CD14-positive monocyte (primary cell): Measurements from ENCODE around the gene MC5R. TPM values are rescaled to one million over a fixed set of nuclear protein-coding genes. Genes with fewer than 3 reads are reported as not detected.

Experiments used
- DNase-seq, 3 donors: peaks; one replicate each; pipeline ENCODE4 v3.0.0-alpha.2; 2011 to 2022
- H2AFZ ChIP-seq: 2 replicates; pipeline ENCODE4 v1.6.0; 2012; ENCODE audit warnings: mild to moderate bottlenecking, low read depth, low read length, inconsistent platforms; ENCODE audit not compliant: insufficient read depth, poor library complexity, severe bottlenecking
- H3K27ac ChIP-seq, 2 donors: 1 replicate in 1 of 2; 2 replicates in 1 of 2; pipeline ENCODE4 v1.5.1; 2012 to 2013; ENCODE audit warnings: low read length in 2 of 2, control low read depth in 1 of 2, inconsistent platforms in 1 of 2, low read depth in 1 of 2, mild to moderate bottlenecking in 1 of 2
- H3K27me3 ChIP-seq, 2 donors: one replicate each; pipeline versions ENCODE4 v1.6.0 to v1.6.1; 2011 to 2013; ENCODE audit warnings: low read length in 2 of 2; ENCODE audit not compliant: control insufficient read depth in 2 of 2, insufficient read depth in 2 of 2
- H3K36me3 ChIP-seq, 2 donors: replicated peaks in 1 of 2; 1 replicate in 1 of 2; 2 replicates in 1 of 2; pipeline versions ENCODE4 v1.5.1 to v1.6.1; 2012 to 2013; ENCODE audit warnings: low read length in 2 of 2, control low read depth in 1 of 2, inconsistent platforms in 1 of 2, mild to moderate bottlenecking in 1 of 2; ENCODE audit not compliant: insufficient read depth in 2 of 2, control insufficient read depth in 1 of 2
- H3K4me1 ChIP-seq, 2 donors: 1 replicate in 1 of 2; 2 replicates in 1 of 2; pipeline versions ENCODE4 v1.5.1 to v1.6.1; 2012 to 2013; ENCODE audit warnings: low read length in 2 of 2, control low read depth in 1 of 2, inconsistent platforms in 1 of 2, mild to moderate bottlenecking in 1 of 2, moderate library complexity in 1 of 2; ENCODE audit not compliant: insufficient read depth in 2 of 2, control insufficient read depth in 1 of 2
- H3K4me2 ChIP-seq: replicated peaks from 2 replicates; pipeline ENCODE3; 2012; ENCODE audit warnings: low read length, moderate library complexity, mild to moderate bottlenecking; ENCODE audit not compliant: poor library complexity, severe bottlenecking; ENCODE audit errors: extremely low read depth
- H3K4me3 ChIP-seq, 3 experiments: fragments of 200-600 bp in 1 of 3; sonication (generic) in 1 of 3; replicated peaks in 1 of 3; 1 replicate in 2 of 3; 2 replicates in 1 of 3; pipeline ENCODE4 v1.5.1; 2011 to 2013; ENCODE audit warnings: low read length in 3 of 3, mild to moderate bottlenecking in 3 of 3, control low read depth in 2 of 3, low read depth in 2 of 3, inconsistent platforms in 1 of 3, moderate library complexity in 1 of 3
- H3K79me2 ChIP-seq: 2 replicates; pipeline ENCODE4 v1.6.0; 2012; ENCODE audit warnings: mild to moderate bottlenecking, control low read depth, inconsistent platforms, low read length, moderate library complexity; ENCODE audit not compliant: insufficient read depth
- H3K9ac ChIP-seq: 2 replicates; pipeline ENCODE4 v1.6.0; 2017; ENCODE audit warnings: low read length, mild to moderate bottlenecking; ENCODE audit not compliant: insufficient read depth, poor library complexity, severe bottlenecking
- H3K9me3 ChIP-seq, 2 donors: replicated peaks in 1 of 2; 1 replicate in 1 of 2; 2 replicates in 1 of 2; pipeline versions ENCODE4 v1.5.1 to v1.6.1; 2012 to 2013; ENCODE audit warnings: low read length in 2 of 2, control low read depth in 1 of 2; ENCODE audit not compliant: control insufficient read depth in 1 of 2, insufficient read depth in 1 of 2
- H4K20me1 ChIP-seq: 2 replicates; pipeline ENCODE4 v1.6.0; 2012; ENCODE audit warnings: mild to moderate bottlenecking, low read length, control low read depth, moderate library complexity; ENCODE audit not compliant: insufficient read depth
- H3K27ac Mint-ChIP-seq, 7 donors: one replicate each; pipeline ENCODE4 v1.8.0; 2020; ENCODE audit warnings: mild to moderate bottlenecking in 7 of 7, mixed read lengths in 7 of 7, moderate library complexity in 6 of 7, inconsistent platforms in 2 of 7
- H3K27me3 Mint-ChIP-seq, 3 donors: one replicate each; pipeline ENCODE4 v1.8.0; 2021 to 2022; ENCODE audit warnings: low read depth in 3 of 3, mild to moderate bottlenecking in 3 of 3, mixed read lengths in 3 of 3, moderate library complexity in 3 of 3, inconsistent platforms in 1 of 3
- H3K36me3 Mint-ChIP-seq, 2 donors: one replicate each; pipeline ENCODE4 v1.8.0; 2020; ENCODE audit warnings: mixed read lengths in 2 of 2, inconsistent platforms in 1 of 2, mild to moderate bottlenecking in 1 of 2
- H3K4me1 Mint-ChIP-seq: one replicate; pipeline ENCODE4 v1.8.0; 2020; ENCODE audit warnings: mild to moderate bottlenecking, mixed read lengths
- H3K4me3 Mint-ChIP-seq, 2 donors: one replicate each; pipeline ENCODE4 v1.8.0; 2020; ENCODE audit warnings: mild to moderate bottlenecking in 2 of 2, mixed read lengths in 2 of 2, moderate library complexity in 1 of 2
- H3K9me3 Mint-ChIP-seq, 7 donors: one replicate each; pipeline ENCODE4 v1.8.0; 2020 to 2022; ENCODE audit warnings: mixed read lengths in 7 of 7, mild to moderate bottlenecking in 6 of 7, moderate library complexity in 6 of 7, inconsistent platforms in 2 of 7
- CTCF ChIP-seq: fragments of 200-600 bp; IDR thresholded peaks from one replicate; pipeline ENCODE4 v1.8.0; 2022; ENCODE audit warnings: antibody characterized with exemption, mild to moderate bottlenecking
- WGBS: methylation state at CpG from one replicate; pipeline ENCODE4 v1.1.5; 2013; ENCODE audit warnings: missing lambda C conversion rate; ENCODE audit not compliant: insufficient coverage; 5-methylcytosine and 5-hydroxymethylcytosine counted together
- intact Hi-C, 2 donors: fragments of 100-400 bp; cut with micrococcal nuclease; formaldehyde crosslinking; loops; one replicate each; pipeline versions ENCODE4 v1.15.0 to v1.15.1; 2023
- polyA minus RNA-seq: library from RNA; depleted of rRNA, polyadenylated mRNA; stranded (reverse); fragments of >200 nt; gene quantifications from 2 replicates; pipeline ENCODE4 v1.2.3, GENCODE V29; 2012
- polyA plus RNA-seq, 3 donors: library from polyadenylated mRNA; depleted of rRNA in 1 of 3; unstranded in 2 of 3; stranded (reverse) in 1 of 3; fragments of 300-500 nt in 2 of 3; fragments of >200 nt in 1 of 3; fragmentation: Illumina TruSeq in 2 of 3; gene quantifications; 1 replicate in 2 of 3; 2 replicates in 1 of 3; pipeline ENCODE4 v1.2.3, GENCODE V29; 2012 to 2021
- total RNA-seq, 12 experiments: library from RNA in 1 of 12; stranded (reverse) in 1 of 12; fragments of 120-200 nt in 1 of 12; gene quantifications; one replicate each; pipeline ENCODE4 v1.2.4 and lab custom pipeline; 2013 to 2026; ENCODE audit warnings: mixed read lengths in 6 of 12, inconsistent platforms in 1 of 12

Gene MC5R
- not detected for total RNA-seq (2013)
- polyA plus RNA-seq (under 1 TPM in 2 of 3 donors, not detected in 1; 0.12 to 0.13 TPM), polyA minus RNA-seq (not detected in 2 replicates), total RNA-seq (lab: John Stamatoyannopoulos, UW) (0 to 0.45 (median 0) reads per million in 11 experiments)

GRCh38 chr18:13823707-13824395, at the start of gene MC5R:
Gene MC5R (plus strand): TSS chr18:13824149. CDS start chr18:13825766, 1,617 bp downstream.
- no peaks in the 10 kb centered on the region for H3K79me2 ChIP-seq
- peaks cover 0 to 3% (median 0%) of the 10 kb centered on the region in 7 donors for H3K9me3 Mint-ChIP-seq
- peaks cover 19 to 26% (median 24%) of the 10 kb centered on the region in 3 donors for H3K27me3 Mint-ChIP-seq
- TF ChIP-seq CTCF, result peak; percentile 72
- DNase-seq, result peak; percentile 5 to 43 (median 34)
- intact Hi-C loops, result loop anchor here in 1 of 2 donors (10.0 kb wide), 1 partner anchor 261 kb away; no protein-coding TSS in a partner anchor
- H3K9me3 ChIP-seq, result peaks cover 0 to 5% of the 10 kb centered on the region in 2 donors
- peaks cover 5% of the 10 kb centered on the region for H3K4me1 Mint-ChIP-seq
- H3K36me3 Mint-ChIP-seq, result no peaks in the 10 kb centered on the region
- no peaks in the 10 kb centered on the region for H3K36me3 ChIP-seq
- H3K4me2 ChIP-seq, result peak within 1 kb of the TSS; percentile 72
- no peak within 1 kb of the TSS for H3K27ac Mint-ChIP-seq
- WGBS, result 4% methylated on average over 51 of the region's 54 CpGs
- peak within 1 kb of the TSS in 1 of 2 donors; percentile 72 for H3K4me3 Mint-ChIP-seq
- peak within 1 kb of the TSS; percentile 61 for H2AFZ ChIP-seq
- H3K9ac ChIP-seq, result peak within 1 kb of the TSS; percentile 40
- H3K27ac ChIP-seq, result no peak within 1 kb of the TSS
- H3K4me3 ChIP-seq, result peak within 1 kb of the TSS in 1 of 3 experiments; percentile 60
- peaks cover 0 to 6% of the 10 kb centered on the region in 2 donors for H3K4me1 ChIP-seq
- H4K20me1 ChIP-seq, result no peaks in the 10 kb centered on the region
- peaks cover 0 to 14% of the 10 kb centered on the region in 2 donors for H3K27me3 ChIP-seq

GRCh38 chr18:13775058-13775457, 48.9 kb upstream of the MC5R start:
- H3K9me3 Mint-ChIP-seq, result peaks cover 3 to 6% (median 5%) of the 10 kb centered on the region in 7 donors
- no peaks in the 10 kb centered on the region for H3K36me3 ChIP-seq
- no peaks in the 10 kb centered on the region for H3K27me3 ChIP-seq
- H3K27me3 Mint-ChIP-seq, result peaks cover 3 to 6% (median 4%) of the 10 kb centered on the region in 3 donors
- H3K9me3 ChIP-seq, result no peaks in the 10 kb centered on the region
- no peaks in the 10 kb centered on the region for H3K79me2 ChIP-seq
- H3K27ac Mint-ChIP-seq, result no peak overlapping the region
- WGBS, result 87% methylated on average over 3 of the region's 3 CpGs
- H3K4me2 ChIP-seq, result no peak overlapping the region
- peak overlapping the region in 1 of 2 donors; percentile 24 for H3K4me3 Mint-ChIP-seq
- no peak overlapping the region for H3K4me3 ChIP-seq
- H3K9ac ChIP-seq, result no peak overlapping the region
- no peaks in the 10 kb centered on the region for H3K36me3 Mint-ChIP-seq
- no peak for TF ChIP-seq CTCF
- no peak for DNase-seq
- H2AFZ ChIP-seq, result no peak overlapping the region
- no peak overlapping the region for H3K27ac ChIP-seq
- H3K4me1 ChIP-seq, result no peaks in the 10 kb centered on the region
- H4K20me1 ChIP-seq, result no peaks in the 10 kb centered on the region
- H3K4me1 Mint-ChIP-seq, result no peaks in the 10 kb centered on the region
- intact Hi-C loops, result no loop called here
